Activated CD4-positive, alpha-beta T cell treated with anti-CD3 and anti-CD28 coated beads, Interleukin-2, amount 50 U/mL, for 48 hours (primary cell): ENCODE data around the gene DNER.
"Not testable (repeated sequence)": the region's sequence is repeated elsewhere in the genome, so short reads cannot be mapped to it uniquely, and the experiment has no call there.

ENCODE experiments used
- DNase-seq, 2 experiments: peaks; one replicate each; pipeline ENCODE4 v3.0.0-alpha.2; 2020

The DNER gene

DNA sequence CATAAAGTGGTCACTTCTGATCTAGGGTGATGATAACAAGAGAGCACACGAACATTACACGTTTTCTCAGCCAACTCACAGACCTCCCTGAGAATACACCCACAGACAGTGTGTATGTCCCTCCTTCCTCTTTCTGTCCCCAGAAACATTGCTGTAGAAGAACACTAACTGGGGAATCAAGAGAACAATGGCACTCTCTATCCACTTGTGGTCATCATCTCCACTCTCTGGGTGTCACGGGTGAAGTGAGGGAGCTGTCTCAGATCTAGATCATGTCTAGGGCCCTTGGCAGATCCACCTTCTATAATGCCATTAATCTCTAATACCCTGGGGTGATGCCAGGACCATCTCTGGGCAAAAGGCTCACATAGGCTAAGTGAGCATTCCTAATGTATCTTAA, 97.9 kb downstream of the DNER start:
- DNase-seq, result no peak

DNA sequence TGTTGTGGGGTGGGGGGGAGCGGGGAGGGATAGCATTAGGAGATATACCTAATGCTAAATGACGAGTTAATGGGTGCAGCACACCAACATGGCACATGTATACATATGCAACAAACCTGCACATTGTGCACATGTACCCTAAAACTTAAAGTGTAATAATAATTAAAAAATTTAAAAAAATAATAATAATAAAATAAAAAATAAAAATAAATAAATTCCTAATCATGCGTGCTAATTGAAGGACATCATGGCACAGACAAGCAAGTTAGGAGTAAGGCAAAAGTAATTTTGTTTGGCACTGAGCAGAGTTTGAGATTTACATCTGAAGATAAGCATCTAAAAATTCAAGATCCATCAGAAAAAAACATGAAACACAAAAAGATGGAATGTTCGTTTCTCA, 100.3 kb downstream of the DNER start:
- DNase-seq, result not testable (repeated sequence)

DNA sequence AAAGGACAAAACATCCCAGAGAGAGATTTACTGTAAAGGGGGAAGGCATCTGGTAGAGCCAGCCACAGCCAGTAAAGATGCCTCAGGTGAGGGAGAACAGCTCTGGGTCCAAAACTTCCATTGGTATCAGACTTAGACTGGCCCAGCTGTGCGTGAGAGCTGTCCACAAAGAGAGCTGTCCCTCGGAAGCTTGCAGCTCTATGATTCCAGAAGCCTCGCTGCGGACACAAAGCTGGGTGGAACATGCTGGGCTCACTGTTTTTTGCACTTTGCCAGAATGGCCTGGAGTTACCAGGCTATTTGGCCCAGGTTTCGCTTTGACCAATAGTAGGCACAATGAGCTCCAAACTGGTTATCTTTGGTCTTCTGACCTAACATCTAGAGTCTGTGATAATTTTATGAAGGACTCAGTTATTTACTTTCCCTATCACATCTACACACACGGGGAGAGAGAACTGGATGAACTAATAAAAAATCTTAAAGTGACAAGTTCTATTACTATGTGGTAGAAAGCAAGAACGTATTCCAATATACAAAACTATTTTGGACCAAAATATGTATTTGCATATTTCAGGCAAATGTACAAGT, 101.9 kb downstream of the DNER start:
- no peak for DNase-seq

DNA sequence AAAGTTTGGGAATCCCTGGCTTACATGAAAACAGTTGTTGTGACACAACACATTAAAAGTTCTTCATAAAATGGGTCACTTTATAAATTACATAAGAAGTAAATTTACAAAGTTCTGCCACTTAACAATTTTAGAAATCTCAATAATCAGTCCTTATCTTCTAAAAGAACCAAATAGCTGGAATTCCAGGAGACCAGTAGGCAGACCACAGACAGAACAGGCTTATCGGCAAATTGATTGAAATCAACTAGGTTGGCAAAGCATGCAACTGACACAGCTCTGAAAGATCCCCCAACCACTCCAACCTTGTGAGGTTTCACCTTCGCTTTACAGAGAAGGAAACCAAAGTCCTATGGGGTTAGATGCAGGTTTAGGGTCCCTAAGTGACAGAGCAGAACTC, 103.0 kb downstream of the DNER start:
- DNase-seq, result no peak

DNA sequence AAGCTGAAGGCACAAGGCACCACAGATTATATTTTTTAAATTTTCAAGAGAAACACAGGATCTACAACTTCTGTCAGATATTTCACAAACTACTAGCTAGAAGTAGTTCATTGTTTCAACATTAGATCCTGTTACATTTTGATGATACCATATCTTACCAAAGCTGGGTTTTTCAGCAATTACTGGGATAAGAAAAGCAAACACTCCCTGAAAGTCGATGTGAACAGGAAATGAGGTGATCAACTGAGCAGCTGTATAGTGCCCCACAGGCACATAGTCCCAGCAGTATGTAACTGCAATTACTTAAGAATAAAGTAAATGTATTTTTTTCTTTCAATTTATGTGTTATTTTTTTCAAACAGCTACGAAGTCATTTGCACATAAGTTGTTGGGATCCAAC, 103.5 kb downstream of the DNER start:
- no peak for DNase-seq

- DNase-seq, result no peak
Observed at GRCh38 chr2:229610333-229610732, 104.0 kb downstream of the DNER start.

GRCh38 chr2:229601936-229602335, 112.4 kb downstream of the DNER start:
- DNase-seq, result no peak

- no peak for DNase-seq
Observed at GRCh38 chr2:229601396-229601795, 113.0 kb downstream of the DNER start.

DNA sequence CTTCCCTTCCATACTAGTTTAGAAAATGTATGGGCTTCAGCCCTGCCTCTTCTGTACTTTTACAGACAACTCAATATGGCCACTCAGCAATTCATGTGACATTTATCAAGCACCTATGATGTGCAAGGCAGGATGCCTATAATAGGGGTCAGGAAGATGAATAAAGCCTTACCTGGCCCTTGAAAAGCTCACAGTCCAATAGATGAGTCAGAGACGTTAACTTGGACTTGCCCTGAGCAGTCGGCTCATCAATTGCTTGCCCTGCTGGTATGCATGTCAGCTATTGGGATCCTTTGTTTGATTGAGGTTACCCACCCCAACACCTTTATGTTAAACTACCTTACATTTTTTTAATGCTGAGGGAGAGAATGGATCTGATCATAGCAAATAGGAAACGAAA, 116.1 kb downstream of the DNER start:
- no peak for DNase-seq

GRCh38 chr2:229596796-229597195, 117.6 kb downstream of the DNER start:
- DNase-seq, result no peak

GRCh38 chr2:229591611-229592010, 122.7 kb downstream of the DNER start:
- DNase-seq, result no peak

- peak; percentile 42 to 50 for DNase-seq
Observed at GRCh38 chr2:229586746-229587705, 127.3 kb downstream of the DNER start.

- DNase-seq, result no peak
Observed at GRCh38 chr2:229586012-229586411, 128.3 kb downstream of the DNER start.

- DNase-seq, result no peak
Observed at GRCh38 chr2:229582151-229582550, 132.2 kb downstream of the DNER start.

DNA sequence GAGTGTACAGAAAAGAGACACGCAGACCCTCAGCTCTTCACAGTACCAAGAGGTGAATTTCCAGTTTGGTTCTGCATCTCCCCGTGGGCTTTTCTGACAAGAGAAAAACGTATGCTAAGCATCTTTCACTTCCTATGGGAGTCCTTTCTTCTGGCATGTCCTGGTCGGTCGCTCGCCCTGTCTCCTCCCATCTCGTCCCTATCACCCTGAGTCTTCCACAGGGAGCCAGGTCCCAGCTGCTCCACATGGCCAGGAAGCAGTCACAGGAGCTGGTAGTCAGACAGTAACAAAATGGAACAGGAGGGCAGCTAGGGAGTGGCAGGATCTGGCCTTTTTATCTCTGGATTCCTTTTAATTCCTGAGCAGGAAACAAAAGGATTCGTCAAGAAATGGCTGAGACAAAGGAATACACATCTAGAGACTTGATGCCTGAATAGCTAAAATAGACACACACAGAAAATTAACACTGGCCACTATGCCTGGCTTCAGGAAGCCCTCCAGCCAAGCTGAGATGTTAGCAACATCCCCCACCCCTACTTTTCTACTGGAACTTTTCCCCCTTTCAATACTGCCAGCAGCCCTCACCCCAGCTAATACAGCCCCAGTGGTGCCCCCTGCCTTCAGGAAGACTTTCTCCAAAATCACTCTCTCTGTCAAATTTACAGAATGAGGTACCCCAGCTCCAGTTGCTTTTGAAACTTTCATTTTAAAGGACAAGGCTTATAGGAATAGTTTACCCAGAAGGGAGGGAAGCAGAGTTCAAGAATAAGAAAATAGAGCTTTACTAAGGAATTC, 136.1 kb downstream of the DNER start:
- DNase-seq, result no peak

GRCh38 chr2:229575569-229576315, 138.6 kb downstream of the DNER start:
- DNase-seq, result no peak

- DNase-seq, result no peak
Observed at GRCh38 chr2:229572507-229573271, 141.7 kb downstream of the DNER start.

DNA sequence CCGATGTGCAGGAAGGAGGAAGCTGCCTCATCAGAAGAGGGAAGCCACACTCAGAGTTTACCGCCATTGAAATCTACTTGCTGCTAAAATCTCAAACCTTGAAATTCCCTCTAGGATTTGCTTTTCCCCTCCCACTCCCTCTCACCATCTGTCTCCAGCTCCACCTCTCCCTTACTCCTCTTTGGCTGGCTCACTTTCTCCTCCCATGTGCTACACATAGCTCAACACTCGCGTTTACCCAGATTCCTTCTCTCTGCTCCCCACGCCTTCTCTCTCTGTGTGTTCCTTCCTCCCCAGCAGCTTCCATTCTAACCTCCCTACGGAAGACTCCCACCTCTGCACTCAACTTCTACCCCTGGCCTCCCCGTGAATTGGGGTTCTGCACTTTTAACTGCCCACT, 143.1 kb downstream of the DNER start:
- DNase-seq, result no peak

DNA sequence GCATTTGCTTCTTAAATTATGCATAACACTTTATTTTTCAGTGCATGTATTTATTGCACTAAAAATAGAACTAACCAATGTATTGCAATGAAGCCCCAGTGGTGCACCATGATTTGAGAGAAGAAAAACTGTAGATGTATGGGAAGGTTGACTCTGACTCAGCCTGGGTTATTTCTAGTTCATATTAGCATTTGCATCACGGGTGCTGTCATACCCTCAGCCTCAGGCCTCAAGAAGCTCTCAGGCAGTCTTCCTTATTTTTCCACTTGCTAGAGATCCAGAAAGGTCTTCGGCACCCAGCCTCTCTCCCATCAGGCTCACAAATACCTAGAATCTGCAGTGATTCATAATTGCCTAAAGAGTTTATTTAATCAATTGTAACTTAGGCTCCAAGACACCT, 148.0 kb downstream of the DNER start:
- no peak for DNase-seq

GRCh38 chr2:229564300-229564907, 150.0 kb downstream of the DNER start:
- no peak for DNase-seq

DNA sequence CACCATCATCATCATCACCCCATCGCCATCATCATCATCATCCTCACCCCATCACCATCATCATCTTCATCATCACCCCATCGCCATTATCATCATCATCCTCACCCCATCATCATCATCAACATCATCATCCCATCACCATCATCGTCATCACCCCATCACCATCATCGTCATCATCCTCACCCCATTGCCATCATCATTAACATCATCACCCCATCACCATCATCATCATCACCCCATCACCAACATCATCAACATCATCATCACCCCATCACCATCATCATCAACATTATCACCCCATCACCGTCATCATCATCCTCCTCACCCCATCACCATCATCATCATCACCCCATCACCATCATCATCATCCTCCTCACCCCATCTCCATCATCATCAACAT, 151.0 kb downstream of the DNER start:
- DNase-seq, result no peak
